ENCODE measurements around the gene NUP188.

NUP188 gene

GRCh38 chr9:129008986-129009583 lies 61.6 kb downstream of the NUP188 start:
- no peak for DNase-seq

GRCh38 chr9:129009584-129010141 lies 62.2 kb downstream of the NUP188 start:
- no peak for DNase-seq

- DNase-seq, result no peak
Observed at GRCh38 chr9:129010267-129010975, 62.9 kb downstream of the NUP188 start.

DNA sequence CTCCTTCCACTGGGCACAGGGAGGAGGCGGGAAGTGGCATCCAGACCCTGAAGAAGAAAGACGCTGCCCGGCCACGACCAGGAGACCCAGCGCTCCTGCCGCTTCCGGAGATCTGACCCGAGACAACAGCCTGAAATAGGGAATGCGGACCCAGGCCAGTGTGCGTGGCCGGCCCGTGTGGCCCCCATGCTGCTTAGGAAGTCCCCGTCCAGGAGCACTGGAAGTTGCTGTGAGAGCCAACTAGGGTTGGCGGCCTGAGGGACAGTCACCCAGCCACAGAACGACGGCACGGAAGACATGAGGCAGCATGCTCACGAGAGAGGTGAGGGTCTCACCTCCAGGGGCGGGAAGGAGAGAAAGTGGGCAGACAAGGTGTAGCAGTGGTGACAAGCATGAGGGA lies 63.7 kb downstream of the NUP188 start:
- DNase-seq, result no peak

DNA sequence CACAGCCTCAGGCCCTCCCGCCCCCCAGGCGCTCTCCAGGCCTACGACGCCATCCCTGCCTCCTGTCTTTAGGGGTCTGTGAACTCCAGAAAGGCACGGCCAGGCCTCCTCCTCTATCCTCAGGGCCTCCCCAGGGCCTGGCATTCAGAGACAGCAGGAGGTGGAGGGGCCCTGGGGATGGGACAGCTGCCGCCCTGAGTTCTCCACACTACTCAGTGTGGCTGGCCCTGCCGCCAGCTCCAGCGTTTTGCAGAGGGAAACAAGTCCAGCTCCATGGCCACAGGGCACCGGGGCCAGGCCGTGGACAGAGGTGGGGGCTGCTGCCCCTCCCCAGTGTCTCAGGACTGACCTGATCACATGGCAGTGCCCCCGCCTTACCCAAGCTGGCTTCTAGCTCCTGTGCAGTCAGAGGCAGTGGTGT lies 64.3 kb downstream of the NUP188 start:
- DNase-seq, result no peak

DNA sequence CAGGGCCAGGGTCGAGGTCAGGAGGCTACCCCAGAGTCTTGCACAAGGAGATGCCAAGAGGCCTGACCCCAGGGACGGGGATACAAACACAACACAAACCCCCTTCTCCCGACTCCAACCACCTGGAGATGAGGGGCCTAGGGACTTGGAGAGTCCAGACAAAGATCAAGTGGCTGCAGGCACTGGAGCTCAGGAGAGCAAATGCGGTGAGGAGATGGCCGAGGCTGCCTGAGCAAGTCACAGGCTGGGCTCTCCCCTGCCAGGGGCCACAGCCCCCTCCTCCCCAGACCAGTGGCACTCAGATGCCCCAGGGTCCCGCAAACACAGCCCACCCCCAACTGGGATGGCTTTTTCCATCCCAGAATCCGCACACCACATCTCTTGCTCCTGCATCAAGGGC lies 64.8 kb downstream of the NUP188 start:
- DNase-seq, result no peak

DNA sequence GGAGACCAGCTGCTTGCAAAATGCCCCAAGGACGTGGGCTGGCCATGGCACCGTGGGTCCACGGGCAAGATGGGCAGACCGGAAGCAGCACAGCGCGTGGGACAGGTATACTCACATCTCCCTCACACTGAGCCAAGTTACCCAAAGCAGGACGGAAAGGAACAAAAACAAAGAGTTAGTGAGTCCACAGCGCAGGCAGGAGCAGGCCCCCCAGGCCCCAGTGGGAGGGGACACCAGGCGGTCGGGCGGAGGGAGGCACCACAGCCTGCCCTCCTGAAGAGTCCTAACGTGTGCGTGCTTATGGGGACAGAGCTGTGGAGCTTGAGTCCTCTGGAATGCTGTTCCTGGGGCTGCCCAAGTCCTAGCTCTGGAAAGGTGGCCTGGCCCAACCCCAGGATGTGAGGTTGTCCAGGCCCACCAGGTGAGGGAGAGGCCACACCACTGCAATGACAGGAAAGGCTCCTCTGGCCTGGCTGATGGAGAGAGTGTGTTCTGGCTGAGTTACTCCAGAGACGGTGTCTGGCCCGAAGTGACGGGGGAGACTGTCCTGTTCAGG lies 65.5 kb downstream of the NUP188 start:
- DNase-seq, result no peak

DNA sequence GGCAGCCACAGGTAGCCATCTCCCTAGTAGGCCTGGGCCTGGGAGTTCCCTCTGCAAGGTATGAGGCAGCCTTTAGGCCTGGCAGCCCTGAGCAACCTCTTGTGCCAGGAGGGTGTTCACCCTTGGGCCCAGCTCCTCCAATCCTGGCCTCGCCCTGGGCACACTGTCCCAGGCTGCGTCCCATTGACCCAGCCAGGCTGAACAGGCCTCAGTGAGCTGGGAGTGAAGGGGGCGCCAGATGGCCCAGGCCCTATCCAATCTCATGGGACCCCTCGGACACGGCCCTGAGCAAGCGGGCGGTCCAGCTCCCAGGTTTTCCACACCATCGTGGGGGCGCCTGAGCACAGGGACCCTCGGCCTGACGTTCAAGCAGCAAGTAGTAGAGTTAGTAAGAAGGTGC lies 66.2 kb downstream of the NUP188 start:
- no peak for DNase-seq

- DNase-seq, result no peak
Observed at GRCh38 chr9:129014124-129014523, 66.6 kb downstream of the NUP188 start.

- no peak for DNase-seq
Observed at GRCh38 chr9:129014608-129015007, 67.1 kb downstream of the NUP188 start.

GRCh38 chr9:129021091-129021490 lies 73.6 kb downstream of the NUP188 start:
- DNase-seq, result no peak

GRCh38 chr9:129022037-129022436 lies 74.5 kb downstream of the NUP188 start:
- DNase-seq, result no peak

- DNase-seq, result no peak
Observed at GRCh38 chr9:129023036-129023907, 75.8 kb downstream of the NUP188 start.

DNA sequence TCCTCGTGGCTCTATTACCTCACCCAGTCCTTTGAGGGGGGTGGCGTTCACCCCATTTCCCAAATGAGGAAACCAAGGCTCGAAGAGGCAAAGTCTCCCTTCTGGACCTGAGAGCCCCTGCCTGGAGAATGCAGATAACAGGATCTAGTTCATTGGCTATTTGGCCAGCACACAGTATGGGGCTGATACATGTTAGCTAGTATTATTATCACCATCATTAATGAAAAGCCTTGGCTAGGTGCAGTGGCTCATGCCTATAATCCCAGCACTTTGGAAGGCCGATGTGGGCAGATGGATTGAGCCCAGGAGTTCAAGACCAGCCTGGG lies 76.4 kb downstream of the NUP188 start:
- DNase-seq, result no peak

DNA sequence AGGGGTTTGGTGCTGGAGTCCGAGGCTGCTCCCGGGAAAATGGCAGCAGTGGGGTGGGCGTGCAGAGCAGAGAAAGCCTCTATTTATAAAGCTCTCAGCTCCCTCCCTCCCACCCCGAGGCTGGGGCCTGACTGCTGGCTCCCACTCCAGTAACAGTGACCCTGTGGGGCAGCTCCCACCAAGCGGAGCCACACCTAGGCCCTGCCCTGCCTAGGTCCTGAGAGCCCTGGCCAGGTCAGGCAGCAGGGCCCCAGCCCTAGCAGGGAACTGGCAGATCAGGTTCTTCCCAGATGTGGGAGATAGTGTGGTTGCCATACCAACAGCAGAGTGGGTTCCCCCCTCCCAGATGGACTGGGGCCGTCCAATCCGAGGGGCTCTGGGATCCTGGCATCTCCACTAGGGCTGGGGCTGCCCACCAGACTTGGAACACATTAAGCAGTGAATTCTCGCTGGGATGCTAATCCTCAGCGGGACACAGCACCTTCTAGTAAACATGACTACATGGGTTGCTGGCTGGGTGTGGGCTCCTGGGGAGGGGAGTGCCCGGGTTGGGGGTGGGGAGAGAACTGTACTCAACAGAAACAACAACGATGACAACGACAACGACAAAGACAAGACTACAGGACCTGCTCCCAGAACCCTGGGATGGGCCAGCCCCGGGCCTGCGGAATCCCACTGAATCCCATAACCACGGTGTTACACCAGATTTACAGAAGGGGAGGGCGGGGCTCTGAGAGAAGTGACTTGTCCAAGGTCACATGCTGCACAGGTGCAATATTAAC lies 79.1 kb downstream of the NUP188 start:
- no peak for DNase-seq

- no peak for DNase-seq
Observed at GRCh38 chr9:129027224-129027684, 79.8 kb downstream of the NUP188 start.

- no peak for DNase-seq
Observed at GRCh38 chr9:129027685-129028191, 80.2 kb downstream of the NUP188 start.

GRCh38 chr9:129028192-129028966 lies 80.9 kb downstream of the NUP188 start, which contains the start of gene SH3GLB2:
Gene SH3GLB2, minus strand, starts transcription at chr9:129028331. Its CDS starts 177 bp downstream, at chr9:129028154.
- DNase-seq, result peak; percentile 91

DNA sequence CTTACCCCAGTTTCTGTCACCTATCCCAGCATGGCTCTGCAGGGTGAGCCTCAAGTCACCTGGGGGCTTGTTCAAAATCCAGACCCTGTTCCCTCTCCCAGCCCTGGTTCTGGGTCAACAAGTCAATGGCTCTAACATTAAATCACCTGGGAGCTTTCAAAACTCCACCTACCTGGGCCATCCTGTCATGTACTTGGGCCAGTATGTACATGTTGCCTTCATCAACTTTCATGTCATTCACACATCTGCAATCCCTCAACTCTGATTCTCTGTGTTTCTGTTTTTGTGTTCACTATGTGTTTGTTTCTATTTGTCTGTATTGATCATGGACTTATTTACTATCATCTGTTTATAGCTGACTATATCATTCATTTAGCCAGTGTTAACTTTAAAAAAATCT lies 82.7 kb downstream of the NUP188 start:
- no peak for DNase-seq

DNA sequence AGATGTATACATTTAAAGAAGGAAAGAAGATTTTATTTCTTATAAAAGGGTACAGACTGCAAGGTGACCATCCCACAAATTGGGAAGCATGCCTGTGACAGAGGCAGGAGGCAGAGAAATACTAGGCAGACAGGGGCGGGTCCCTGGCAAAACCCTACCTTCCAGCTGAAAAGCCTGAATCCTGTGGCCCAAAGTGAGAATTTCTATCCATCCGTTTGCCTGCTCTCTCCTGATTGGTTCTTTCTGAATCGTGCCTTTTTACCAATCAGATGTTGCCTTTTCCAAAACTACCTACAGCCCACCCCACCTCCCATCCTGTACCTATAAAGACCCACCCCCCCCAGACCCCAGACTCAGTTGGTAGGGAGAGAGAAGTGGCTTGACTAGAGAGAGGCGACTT lies 84.0 kb downstream of the NUP188 start:
- no peak for DNase-seq

GRCh38 chr9:129032541-129033159 lies 85.2 kb downstream of the NUP188 start:
- DNase-seq, result no peak
